ENCODE data around the gene IL13.
"Not testable (repeated sequence)": the region's sequence is repeated elsewhere in the genome, so short reads cannot be mapped to it uniquely, and the experiment has no call there.

IL13 gene

DNA sequence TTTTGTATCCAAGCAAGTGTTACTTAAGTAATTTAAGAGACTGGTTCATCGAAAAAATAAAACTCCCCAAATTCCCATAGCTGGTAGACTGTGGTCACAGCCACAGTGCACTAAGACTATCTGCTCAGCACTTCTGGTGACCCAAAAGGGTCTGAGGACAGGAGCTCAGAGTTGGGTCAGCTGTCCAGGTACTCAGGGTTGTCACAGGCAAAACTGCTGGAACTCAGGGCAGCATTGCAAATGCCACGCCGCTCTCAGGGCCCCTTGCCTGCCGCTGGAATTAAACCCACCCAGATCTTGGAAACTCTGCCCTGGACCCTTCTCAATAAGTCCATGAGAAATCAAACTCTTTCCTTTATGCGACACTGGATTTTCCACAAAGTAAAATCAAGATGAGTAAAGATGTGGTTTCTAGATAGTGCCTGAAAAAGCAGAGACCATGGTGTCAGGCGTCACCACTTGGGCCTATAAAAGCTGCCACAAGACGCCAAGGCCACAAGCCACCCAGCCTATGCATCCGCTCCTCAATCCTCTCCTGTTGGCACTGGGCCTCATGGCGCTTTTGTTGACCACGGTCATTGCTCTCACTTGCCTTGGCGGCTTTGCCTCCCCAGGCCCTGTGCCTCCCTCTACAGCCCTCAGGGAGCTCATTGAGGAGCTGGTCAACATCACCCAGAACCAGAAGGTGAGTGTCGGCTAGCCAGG, at the start of gene IL13:
Gene IL13 (plus strand): TSS at position 498 of the 705 bp plus-strand sequence. CDS start 14 bp downstream, at position 512.
- DNase-seq (ENCODE audit: low spot score): no peak

DNA sequence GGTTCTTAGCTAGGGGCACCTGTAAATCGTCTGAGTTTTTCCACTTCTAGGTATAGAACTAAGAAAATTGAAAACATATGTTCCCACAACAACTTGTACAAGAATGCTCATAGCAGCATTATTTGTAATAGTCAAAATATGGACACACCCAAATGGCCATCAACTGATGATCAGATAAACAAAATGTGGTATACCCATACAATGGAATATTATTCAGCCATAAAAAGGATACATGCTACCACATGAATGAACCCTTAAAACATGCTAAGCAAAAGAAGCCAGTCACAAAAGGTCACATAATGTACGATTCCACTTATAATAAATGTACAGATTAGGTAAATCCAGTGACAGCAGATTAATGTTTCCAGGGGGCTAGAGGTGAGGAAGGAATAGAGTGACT, 46.0 kb upstream of the IL13 start:
- DNase-seq (ENCODE audit: low spot score): no peak

DNA sequence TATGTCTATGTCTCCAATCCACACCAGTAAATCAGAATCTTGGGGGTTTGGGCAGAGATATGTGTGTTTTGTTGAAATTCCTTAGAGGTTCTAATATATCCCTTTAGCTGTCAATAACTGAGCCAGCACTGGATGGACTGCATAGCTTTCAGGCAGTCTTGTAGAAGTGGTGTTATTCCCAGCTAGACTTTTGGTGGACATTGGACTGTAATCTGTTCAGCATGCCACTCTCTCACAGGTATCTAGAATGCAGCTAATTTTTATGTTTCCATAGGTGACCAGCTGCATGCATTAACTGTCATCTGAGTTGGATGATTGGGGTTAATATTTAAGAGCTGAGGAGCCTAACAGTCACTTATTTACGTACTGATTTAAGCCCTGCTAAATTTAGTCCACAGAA, 45.1 kb upstream of the IL13 start:
- no peak for DNase-seq (ENCODE audit: low spot score)

DNA sequence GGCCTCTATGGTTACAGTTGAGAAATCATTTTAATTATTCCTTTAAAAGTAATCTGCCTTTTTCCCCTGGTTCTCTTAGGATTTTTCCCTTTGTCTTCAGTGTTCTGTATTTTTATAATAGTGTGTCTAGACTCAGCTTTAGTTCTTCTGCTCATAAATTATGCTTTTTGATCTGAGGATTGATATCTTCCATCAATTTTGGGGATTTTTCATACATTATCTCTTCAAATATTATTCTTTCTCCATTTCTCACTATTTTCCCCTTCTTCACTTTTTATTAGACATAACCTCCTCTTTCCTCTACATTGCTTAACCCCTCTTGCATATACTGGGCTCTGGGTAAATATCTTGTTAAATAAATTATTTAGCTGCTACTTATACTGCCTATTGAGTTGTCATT, 36.3 kb upstream of the IL13 start:
- no peak for DNase-seq (ENCODE audit: low spot score)

DNA sequence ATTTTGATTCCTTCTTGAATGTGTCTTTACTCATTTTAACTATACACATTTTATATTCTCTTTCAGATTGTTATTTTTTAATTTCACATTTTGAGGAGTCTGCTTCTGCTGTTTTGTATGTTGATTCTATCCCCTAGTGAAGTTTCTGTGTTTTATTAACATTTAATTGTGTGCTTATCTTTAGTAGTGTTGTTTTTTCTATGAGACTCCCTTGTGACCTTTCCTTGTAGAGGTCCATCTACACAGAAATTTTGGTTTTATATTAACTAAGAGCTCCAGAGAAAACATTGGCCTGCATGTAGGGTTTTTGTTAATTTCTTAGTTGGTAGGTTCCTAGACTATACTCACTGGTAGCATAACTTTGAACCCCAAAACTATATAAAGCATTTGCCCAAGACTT, 35.4 kb upstream of the IL13 start:
- DNase-seq (ENCODE audit: low spot score): no peak

DNA sequence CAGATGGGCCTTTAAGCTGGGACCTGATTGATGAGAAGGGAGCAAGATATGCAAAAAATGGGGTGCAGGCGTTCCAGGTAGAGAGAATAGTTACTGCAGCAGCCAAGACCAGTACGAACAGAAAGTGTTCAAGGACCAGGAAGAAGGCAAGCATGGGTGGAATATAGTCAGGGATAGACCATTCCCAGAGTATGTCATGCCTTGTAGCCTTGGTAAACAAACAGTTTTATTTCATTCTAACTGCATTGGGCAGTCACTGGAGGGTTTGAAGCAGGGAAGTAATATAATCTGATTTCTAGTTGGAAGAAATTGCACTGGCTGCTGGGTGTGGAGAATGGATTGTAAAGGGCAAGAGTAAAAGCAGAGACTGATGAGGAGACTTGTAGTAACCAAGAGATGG, 30.5 kb upstream of the IL13 start:
- DNase-seq (ENCODE audit: low spot score): no peak

DNA sequence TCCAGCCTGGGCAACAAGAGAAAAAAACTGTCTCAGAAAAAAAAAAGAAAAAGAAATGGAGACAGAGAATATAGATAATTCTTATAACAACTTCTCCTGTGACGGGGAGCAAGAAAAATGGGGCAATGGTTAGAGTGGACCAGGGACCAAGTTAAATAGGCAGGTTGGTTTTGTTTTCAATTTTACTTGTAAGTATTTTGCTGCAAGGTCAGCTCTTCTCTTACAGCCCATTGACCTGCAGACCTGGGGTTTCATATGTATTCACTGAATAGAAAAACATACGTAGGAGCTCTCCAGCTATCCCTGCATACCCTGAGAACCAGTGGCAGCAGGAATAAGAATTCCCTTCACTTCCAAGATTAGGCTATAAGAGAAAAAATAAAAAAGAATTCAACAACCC, 29.2 kb upstream of the IL13 start:
- no peak for DNase-seq (ENCODE audit: low spot score)

DNA sequence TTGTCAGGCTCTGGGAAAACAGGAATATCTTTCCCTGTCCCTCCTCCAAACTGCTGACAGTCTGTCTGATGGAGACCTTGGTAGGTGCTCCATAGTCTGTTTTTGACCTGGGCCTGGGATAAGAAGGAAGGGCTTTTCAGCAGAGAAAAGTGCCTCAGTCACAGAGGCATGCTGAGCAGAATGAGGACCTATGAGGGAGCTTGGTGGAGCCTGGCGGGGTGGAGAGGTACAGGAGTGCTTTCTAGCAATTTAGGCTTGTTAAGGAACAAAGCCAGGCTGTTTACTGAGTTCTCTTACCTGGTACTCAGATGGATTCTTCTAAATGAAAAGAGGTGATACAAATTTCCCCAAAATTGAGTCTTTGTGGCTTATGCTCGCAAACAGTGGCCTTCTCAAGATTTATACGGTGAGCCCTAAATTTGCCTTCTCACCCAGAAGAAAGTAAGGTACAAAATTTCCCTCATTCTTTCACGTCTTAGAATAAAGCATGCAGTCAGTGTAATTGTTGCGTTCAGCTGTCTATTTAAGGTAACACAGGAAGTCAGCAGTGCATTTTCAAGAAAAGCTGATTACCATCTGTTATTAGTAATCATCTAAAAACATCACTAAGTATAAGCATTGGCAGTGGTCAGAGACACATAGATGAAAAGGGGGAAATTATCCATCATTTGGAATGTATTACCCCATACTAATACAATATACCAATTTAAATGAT, 28.6 kb upstream of the IL13 start:
- no peak for DNase-seq (ENCODE audit: low spot score)

DNA sequence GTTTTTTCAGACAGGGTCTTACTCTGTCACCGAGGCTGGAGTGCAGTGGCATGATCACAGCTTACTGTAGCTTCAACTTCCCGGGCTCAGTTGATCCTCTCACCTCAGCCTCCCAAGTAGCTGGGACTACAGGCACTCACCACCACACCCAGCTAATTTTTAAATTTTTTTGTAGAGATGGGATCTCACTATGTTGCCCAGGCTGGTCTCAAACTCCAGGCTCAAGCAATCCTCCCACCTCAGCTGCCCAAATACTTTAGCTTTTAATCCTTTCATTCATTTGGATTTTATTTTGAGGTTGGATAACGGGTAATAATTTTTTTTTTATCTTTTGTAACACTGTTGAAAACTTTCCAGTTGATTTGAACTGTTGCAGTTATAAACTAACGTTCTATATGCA, 24.4 kb upstream of the IL13 start:
- not testable (repeated sequence) for DNase-seq (ENCODE audit: low spot score)

DNA sequence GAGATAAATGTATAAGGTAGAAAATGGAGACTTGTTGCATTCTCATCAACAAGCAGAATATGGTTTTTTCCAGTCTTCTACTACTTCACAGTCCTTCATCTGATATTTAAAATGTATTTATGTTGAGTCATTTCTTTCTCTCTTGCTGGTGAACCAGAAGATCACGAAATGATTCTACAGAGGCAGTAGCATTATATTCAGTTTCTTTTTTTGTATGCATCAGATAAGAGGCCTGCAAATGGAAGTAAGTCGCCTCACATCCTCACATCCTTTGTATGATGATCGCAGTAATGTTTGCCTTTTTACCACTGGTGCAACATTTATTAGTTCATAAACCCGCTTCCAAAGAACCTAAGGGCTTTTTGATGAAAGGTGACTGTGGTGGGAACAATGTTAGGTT, 22.1 kb upstream of the IL13 start:
- DNase-seq (ENCODE audit: low spot score): no peak

DNA sequence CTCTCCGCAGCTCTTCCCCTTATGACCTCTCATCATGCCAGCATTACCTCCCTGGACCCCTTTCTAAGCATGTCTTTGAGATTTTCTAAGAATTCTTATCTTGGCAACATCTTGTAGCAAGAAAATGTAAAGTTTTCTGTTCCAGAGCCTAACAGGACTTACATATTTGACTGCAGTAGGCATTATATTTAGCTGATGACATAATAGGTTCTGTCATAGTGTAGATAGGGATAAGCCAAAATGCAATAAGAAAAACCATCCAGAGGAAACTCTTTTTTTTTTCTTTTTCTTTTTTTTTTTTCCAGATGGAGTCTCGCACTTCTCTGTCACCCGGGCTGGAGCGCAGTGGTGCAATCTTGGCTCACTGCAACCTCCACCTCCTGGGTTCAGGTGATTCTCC, 20.7 kb upstream of the IL13 start:
- no peak for DNase-seq (ENCODE audit: low spot score)

DNA sequence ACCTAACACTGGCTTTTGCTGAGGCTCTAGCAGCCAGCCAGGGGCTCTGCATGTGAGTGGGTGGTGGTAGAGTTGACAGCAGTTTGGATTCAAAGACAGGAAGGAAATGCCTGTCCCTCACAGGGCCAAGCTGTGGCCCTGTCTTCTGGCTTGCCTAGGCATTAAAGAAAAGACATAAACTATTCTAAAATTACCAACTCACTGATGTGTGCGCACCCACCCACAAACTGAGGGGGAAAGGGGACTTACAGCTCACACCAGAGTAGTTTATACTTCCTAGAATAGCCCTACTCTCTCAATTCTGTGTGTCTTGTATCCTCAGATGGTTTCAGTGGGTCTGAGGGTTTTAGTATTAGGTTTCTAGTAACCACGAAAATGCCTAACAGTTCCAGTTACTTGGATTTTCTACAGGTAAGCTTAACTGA, 18.3 kb upstream of the IL13 start:
- DNase-seq (ENCODE audit: low spot score): no peak

DNA sequence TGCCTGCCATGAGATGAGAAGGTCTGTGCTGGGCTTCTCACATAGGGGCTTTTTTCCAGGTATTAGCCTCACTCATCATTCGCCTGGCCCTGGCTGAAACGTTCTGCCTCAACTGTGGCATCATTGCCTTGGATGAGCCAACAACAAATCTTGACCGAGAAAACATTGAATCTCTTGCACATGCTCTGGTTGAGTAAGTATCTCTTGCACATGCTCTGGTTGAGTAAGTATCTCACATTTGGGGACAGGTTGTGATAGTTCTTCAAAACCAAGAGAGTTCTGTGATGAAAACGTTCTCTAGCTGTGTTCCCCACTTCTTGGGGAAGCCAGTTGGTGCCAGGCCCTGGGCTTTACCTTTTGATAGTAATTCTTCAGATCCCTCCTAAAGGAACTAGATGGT, 17.4 kb upstream of the IL13 start:
- DNase-seq (ENCODE audit: low spot score): no peak

DNA sequence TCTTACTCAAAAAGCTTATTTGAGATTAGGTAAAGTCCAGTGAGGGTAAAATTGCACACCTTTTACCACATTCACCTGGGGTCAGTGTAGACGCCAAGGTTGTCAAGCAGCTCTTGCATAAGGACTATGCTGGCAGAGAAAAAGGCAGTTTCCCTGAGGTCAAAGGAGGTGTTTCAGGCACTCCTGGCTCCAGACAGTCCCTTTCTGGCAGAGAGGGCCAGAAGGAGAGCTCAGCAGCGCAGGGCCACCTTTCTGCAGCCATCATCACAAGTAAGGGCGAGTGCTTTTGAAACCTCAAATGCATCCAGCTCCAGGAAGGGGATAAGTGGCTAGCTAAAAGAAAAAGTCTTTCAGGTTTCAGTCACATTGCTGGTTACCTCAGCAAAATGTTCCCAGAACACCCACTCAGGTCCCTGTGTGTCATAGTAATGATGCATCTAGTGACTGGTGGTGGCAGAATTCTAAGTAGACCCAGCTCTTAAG, 16.7 kb upstream of the IL13 start:
- DNase-seq (ENCODE audit: low spot score): no peak

DNA sequence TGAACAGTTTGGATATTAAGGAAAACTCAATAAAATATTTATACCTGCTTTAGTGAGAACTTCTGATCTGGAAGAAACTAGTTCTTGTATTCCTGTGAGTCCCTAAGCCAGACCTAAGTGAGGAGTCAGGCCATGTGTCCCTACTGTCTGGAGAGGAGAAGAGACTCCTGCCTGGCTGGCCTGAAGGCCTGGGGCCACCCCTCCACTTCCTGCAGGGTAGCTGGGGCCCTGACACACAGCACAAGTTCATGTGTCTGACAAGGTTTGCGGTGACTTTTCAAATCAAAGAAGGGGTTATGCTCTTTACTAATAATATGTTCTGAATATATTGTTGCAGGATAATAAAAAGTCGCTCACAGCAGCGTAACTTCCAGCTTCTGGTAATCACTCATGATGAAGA, 16.1 kb upstream of the IL13 start:
- DNase-seq (ENCODE audit: low spot score): no peak

DNA sequence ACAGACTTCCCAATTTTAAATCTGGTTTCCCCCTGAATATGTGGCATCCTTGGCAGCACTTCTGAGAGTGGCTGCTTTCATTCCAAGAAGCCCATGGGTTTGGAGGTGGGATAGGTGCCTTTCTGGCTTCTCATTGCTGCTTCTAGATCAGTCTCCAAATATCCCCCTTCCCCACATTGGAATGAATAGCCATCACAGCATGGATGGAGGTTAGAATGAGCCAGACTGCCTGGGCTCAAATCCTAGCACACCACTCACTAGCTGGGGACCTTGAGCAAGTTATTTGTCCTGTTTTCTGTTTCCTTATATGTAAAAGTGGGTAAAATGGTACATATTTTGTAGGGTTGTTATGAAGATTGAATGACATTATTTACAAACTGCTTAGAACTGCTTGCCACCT, 13.8 kb upstream of the IL13 start:
- DNase-seq (ENCODE audit: low spot score): no peak

DNA sequence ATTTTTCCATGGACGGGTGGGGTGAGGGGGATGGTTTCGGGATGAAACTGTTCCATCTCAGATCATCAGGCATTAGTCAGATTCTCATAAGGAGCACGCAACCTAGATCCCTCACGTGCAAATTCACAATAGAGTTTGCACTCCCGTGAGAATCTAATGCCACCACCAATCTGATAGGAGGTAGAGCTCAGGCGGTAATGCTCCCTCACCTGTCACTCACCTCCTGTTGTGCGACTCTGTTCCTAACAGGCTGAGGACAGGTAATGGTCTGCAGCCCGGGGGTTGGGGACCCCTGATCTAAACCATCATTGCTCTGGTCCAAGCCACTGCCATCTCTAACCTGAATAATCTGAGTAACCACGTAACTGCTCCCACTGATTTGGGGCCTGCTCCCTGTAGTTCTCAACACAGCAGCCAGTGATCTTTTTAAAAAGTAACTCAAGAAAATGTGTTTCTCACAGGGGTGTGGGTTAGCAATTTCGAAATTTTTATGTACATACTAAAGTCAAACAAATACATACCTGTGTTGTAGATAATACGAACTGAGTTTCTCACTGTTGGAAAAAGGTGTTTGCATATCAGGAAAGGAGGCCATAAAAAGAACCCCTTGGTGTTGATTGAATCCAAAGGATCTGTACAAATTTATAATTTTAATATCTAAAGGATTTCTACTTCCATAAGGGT, 11.2 kb upstream of the IL13 start:
- no peak for DNase-seq (ENCODE audit: low spot score)

DNA sequence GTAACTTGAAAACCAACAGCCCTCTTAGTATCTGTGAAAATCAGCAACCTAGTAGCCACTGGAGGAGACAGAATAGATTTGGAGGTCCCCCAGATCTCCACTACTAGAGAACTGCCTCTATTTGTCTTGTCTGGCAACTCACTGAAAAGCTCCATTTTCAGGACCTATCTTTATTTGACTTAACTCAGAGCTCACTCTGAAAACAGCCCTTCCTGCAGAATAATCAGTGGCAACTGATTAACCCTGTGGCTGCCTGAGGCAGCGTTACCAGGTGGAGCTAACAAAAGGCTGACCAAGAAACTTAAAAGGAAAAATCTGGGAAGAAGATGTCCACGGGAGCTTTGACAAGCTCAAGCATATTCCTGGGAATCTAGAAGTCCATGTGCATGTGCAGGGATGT, 10.5 kb upstream of the IL13 start:
- no peak for DNase-seq (ENCODE audit: low spot score)

DNA sequence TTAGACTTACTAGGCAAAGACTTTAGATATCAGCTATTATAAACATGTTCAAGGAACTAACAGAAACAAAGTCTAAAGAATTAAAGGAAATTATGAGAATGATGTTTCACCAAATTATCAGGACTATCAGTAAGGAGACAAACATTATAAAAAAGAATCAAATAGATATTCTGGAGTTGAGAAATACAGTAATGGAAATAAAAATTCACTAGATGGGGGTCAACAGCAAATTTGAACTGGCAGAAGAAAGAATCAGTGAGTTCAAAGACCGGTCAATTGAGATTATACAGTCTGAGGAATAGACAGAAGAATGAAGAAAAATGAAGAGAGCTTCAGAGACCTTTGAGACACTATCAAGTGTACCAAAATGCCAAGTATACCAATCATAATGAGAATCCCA, 9.6 kb upstream of the IL13 start:
- no peak for DNase-seq (ENCODE audit: low spot score)

DNA sequence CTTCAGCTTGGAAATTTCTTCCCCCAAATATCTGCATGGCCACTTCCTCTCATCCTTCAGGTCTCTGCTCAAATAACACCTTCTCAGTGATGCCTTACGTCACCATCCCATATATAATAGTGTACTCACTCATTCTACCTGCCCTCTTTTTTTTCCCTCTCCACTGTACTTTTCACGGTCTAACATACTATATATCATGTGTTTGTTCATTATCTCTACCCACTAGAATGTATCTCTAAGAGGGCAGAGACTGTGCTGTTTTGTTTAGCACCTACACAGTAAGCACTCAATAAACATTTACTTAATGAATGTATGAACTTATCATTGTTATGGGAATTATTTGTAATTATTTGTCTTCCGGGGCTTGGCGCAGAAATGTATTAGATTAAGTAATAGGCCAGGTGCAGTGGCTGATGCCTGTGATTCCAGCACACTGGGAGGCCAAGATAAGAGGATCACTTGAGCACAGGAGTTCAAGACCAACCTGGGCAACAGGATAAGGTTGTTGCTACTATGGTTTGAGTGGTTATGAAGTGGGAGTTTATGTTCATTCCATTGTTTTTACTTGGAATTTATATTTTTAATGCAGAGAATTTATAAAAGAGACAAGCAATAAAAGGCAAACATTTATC, 6.0 kb upstream of the IL13 start:
- DNase-seq (ENCODE audit: low spot score): no peak

DNA sequence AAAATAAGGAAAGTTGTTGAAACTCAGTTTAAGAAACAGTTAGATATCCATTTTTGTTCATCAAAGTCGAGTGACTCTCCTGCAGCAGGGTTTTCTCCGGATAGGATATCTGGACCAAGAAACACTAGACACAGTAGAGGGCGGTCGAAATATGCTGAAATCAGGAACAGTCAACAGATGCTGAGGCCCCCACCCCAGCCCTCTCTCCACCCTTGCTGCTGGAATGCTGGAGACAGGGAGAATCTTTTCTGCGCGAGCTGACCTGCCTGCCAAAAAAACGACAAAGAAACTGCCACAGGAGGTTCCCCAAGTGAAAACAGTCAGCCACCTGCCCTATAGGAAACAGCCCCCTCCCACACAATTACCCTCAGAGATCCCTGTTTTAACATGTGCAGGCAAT, 4.3 kb upstream of the IL13 start:
- DNase-seq (ENCODE audit: low spot score): no peak

Data from cerebellar cortex (tissue), 1 donor.